DND-41 (cell line): Measurements from ENCODE around the gene IFNL4.
"Not testable (repeated sequence)": the region's sequence is repeated elsewhere in the genome, so short reads cannot be mapped to it uniquely, and the experiment has no call there.

Source experiments
- ATAC-seq: fragments of 200-7000 bp; cut with Tn5 transposase; 3 replicates; pipeline ENCODE4 v1.9.1; 2021; ENCODE audit warnings: low read depth; ENCODE audit not compliant: insufficient read depth
- DNase-seq: peaks from one replicate; pipeline ENCODE4 v3.0.0-alpha.2; 2020
- H2AFZ ChIP-seq: 2 replicates; pipeline ENCODE4 v1.6.0; 2012; ENCODE audit warnings: low read depth, low read length
- H3K27ac ChIP-seq: 2 replicates; pipeline ENCODE4 v1.5.1; 2012; ENCODE audit warnings: low read length, inconsistent platforms
- H3K27me3 ChIP-seq: fragments of 200-600 bp; sonication (generic); 2 replicates; pipeline ENCODE4 v1.6.0; 2012; ENCODE audit warnings: low read length, mild to moderate bottlenecking, inconsistent platforms; ENCODE audit not compliant: insufficient read depth, poor library complexity
- H3K36me3 ChIP-seq: 2 replicates; pipeline ENCODE4 v1.5.1; 2012; ENCODE audit warnings: low read length, inconsistent platforms; ENCODE audit not compliant: insufficient read depth
- H3K4me1 ChIP-seq: 2 replicates; pipeline ENCODE4 v1.5.1; 2012; ENCODE audit warnings: mild to moderate bottlenecking, low read length; ENCODE audit not compliant: insufficient read depth
- H3K4me2 ChIP-seq: 2 replicates; pipeline ENCODE4 v1.6.0; 2012; ENCODE audit warnings: mild to moderate bottlenecking, moderate library complexity, low read length, inconsistent platforms; ENCODE audit not compliant: insufficient read depth
- H3K4me3 ChIP-seq, 2 experiments: fragments of 200-600 bp in 1 of 2; shearing (Covaris generic) in 1 of 2; 2 replicates each; pipeline ENCODE4 v1.5.1; 2012 to 2016; ENCODE audit warnings: inconsistent platforms in 2 of 2, low read length in 2 of 2, mild to moderate bottlenecking in 2 of 2, low read depth in 1 of 2, moderate library complexity in 1 of 2
- H3K79me2 ChIP-seq: 2 replicates; pipeline ENCODE4 v1.6.0; 2012; ENCODE audit warnings: low read length, inconsistent platforms; ENCODE audit not compliant: insufficient read depth
- H3K9ac ChIP-seq: 2 replicates; pipeline ENCODE4 v1.6.0; 2012; ENCODE audit warnings: low read depth, mild to moderate bottlenecking, inconsistent platforms, low read length, moderate library complexity
- H3K9me3 ChIP-seq: 2 replicates; pipeline ENCODE4 v1.5.1; 2012; ENCODE audit warnings: low read length, moderate library complexity, mild to moderate bottlenecking, inconsistent platforms; ENCODE audit not compliant: insufficient read depth, severe bottlenecking
- H4K20me1 ChIP-seq: 2 replicates; pipeline ENCODE4 v1.6.0; 2012; ENCODE audit warnings: low read length; ENCODE audit not compliant: insufficient read depth
- EZH2 ChIP-seq: IDR thresholded peaks from 3 replicates; pipeline ENCODE4 v1.6.1; 2012; ENCODE audit warnings: borderline replicate concordance, low read depth, mild to moderate bottlenecking, moderate library complexity, low read length, inconsistent platforms; ENCODE audit not compliant: severe bottlenecking
- TF ChIP-seq, protein P1 (sequence below): IDR thresholded peaks from 2 replicates; pipeline ENCODE4 v1.5.1; 2012; ENCODE audit warnings: borderline replicate concordance, low read length, moderate library complexity, mild to moderate bottlenecking; ENCODE audit not compliant: poor library complexity, severe bottlenecking; ENCODE audit errors: extremely low read depth

The IFNL4 gene

DNA sequence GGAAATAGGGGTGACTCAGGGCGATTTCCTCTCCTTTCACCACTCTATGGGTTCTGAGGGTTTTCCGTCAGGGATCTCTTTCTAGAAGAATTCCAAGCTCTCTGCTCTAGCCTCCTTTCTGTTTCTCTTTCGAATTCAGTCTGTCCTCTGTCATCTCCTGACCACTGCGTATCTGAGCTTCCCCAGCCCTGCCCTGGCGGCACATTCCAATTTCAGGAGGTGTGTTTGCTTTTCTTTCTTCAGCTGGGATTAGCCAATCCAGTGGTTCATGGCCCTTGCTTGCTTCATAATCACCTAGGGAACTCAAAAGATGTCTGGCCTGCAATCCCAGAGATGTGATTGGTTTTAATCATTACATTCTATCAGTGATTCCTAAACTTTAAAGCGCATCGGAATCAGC lies 28.9 kb upstream of the IFNL4 start:
- Histone ChIP-seq H3K4me3 (no peak overlapping the region), H4K20me1 (no peaks in the 10 kb centered on the region), H3K36me3 (no peaks in the 10 kb centered on the region), H3K9me3 (no peaks in the 10 kb centered on the region), H2AFZ (no peak overlapping the region), H3K9ac (no peak overlapping the region), H3K27ac (no peak overlapping the region), H3K27me3 (peaks cover 10% of the 10 kb centered on the region), H3K4me1 (no peaks in the 10 kb centered on the region), H3K4me2 (no peak overlapping the region), H3K79me2 (no peaks in the 10 kb centered on the region)
- TF ChIP-seq EZH2 = no peak
- TF ChIP-seq, protein P1, sequence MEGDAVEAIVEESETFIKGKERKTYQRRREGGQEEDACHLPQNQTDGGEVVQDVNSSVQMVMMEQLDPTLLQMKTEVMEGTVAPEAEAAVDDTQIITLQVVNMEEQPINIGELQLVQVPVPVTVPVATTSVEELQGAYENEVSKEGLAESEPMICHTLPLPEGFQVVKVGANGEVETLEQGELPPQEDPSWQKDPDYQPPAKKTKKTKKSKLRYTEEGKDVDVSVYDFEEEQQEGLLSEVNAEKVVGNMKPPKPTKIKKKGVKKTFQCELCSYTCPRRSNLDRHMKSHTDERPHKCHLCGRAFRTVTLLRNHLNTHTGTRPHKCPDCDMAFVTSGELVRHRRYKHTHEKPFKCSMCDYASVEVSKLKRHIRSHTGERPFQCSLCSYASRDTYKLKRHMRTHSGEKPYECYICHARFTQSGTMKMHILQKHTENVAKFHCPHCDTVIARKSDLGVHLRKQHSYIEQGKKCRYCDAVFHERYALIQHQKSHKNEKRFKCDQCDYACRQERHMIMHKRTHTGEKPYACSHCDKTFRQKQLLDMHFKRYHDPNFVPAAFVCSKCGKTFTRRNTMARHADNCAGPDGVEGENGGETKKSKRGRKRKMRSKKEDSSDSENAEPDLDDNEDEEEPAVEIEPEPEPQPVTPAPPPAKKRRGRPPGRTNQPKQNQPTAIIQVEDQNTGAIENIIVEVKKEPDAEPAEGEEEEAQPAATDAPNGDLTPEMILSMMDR = no peak
- no peak for ATAC-seq
- no peak for DNase-seq

DNA sequence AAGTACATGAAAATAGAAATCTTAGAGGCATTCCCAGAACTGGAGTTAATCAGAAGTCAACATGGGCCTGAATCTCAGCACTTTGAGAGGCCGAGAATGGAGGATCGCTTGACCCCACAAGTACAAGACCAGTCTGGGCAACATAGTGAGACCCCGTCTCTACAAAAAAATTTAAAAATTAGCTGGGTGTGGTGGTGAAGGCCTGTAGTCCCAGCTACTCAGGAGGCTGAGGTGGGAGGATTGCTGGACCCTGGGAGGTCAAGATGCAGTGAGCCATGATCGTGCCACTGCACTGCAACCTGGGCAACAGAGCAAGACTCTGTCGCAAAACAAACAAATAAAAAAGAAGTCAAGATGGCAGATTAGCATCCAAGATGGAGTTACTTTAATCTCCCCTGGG lies 28.1 kb upstream of the IFNL4 start:
- Histone ChIP-seq H3K27me3 (peaks cover 10% of the 10 kb centered on the region), H3K4me3 (no peak overlapping the region), H4K20me1 (no peaks in the 10 kb centered on the region), H3K4me1 (no peaks in the 10 kb centered on the region), H3K9ac (no peak overlapping the region), H3K9me3 (no peaks in the 10 kb centered on the region), H3K36me3 (no peaks in the 10 kb centered on the region), H3K4me2 (no peak overlapping the region), H2AFZ (no peak overlapping the region), H3K27ac (no peak overlapping the region), H3K79me2 (no peaks in the 10 kb centered on the region)
- no peak for TF ChIP-seq EZH2
- TF ChIP-seq, protein P1 = no peak
- ATAC-seq (no peak), DNase-seq (no peak)

DNA sequence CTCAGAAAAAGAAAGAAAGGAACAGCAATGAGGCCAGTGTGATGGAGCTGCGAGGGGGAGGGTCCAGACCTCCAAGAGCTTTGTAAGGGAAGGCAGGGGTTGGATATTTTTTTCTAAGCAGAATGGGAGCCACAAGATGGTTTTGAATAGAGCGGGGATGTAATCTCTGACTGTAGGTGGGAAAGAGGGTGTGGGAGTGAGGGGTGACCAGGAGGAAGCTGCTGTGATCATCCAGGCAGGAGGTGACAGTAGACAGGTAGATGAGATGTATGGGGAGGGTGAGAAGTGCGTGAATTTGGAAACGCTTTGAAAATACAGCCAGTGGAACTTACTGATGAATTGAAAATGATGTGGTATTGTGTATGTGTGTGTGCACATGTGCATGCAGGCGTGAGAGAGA lies 26.9 kb upstream of the IFNL4 start:
- no peaks in the 10 kb centered on the region for H4K20me1 ChIP-seq
- H3K4me3 ChIP-seq = no peak overlapping the region
- no peak for ATAC-seq
- no peak for DNase-seq
- no peak overlapping the region for H3K4me2 ChIP-seq
- H2AFZ ChIP-seq = no peak overlapping the region
- H3K27me3 ChIP-seq = peaks cover 10% of the 10 kb centered on the region
- H3K9me3 ChIP-seq = no peaks in the 10 kb centered on the region
- TF ChIP-seq, protein P1 = no peak
- TF ChIP-seq EZH2 = no peak
- H3K4me1 ChIP-seq = no peaks in the 10 kb centered on the region
- H3K79me2 ChIP-seq = no peaks in the 10 kb centered on the region
- H3K36me3 ChIP-seq = no peaks in the 10 kb centered on the region
- H3K9ac ChIP-seq = no peak overlapping the region
- no peak overlapping the region for H3K27ac ChIP-seq

DNA sequence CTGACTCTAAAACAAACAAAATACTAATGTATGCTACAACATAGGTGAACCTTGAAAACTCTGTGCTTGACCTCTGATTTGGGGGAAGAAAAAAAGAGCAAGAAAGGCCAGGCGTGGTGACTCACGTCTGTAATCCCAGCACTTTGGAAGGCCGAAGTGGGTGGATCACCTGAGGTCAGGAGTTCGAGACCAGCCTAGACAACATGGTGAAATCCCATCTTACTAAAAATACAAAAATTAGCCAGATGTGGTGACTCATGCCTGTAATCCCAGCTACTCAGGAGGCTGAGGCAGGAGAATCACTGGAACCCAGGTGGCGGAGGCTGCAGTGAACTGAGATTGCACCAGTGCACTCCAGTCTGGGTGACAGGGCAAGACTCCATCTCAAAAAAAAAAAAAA lies 25.2 kb upstream of the IFNL4 start:
- not testable (repeated sequence) for H2AFZ ChIP-seq, H3K4me3 ChIP-seq, H3K9ac ChIP-seq, H3K79me2 ChIP-seq, H3K4me1 ChIP-seq, H3K9me3 ChIP-seq, H4K20me1 ChIP-seq, H3K4me2 ChIP-seq, H3K27ac ChIP-seq, DNase-seq, ATAC-seq, H3K36me3 ChIP-seq
- H3K27me3 ChIP-seq = peaks cover 10% of the 10 kb centered on the region
